Measurements from ENCODE around the gene GPC3. TPM values are rescaled to one million over a fixed set of nuclear protein-coding genes. Genes with fewer than 3 reads are reported as not detected.
"Not testable (repeated sequence)": the region's sequence is repeated elsewhere in the genome, so short reads cannot be mapped to it uniquely, and the experiment has no call there.

Gene GPC3
- total RNA-seq, 2 donors from 2014 or later: 16.9 to 22.7 TPM

GRCh38 chrX:133781174-133781573 lies 204.2 kb downstream of the GPC3 start:
- intact Hi-C loops (cut with DNase I): no loop called here
- Histone ChIP-seq H3K9me3 (no peaks in the 10 kb centered on the region), H3K4me3 (no peak overlapping the region), H3K4me1 (no peaks in the 10 kb centered on the region), H3K27ac (no peak overlapping the region), H3K27me3 (no peaks in the 10 kb centered on the region), H3K36me3 (replicated peaks in 1 of 2; ENCODE audit: insufficient read depth in 1 of 2, low read depth in 2 of 2) (no peaks in the 10 kb centered on the region)
- DNase-seq: no peak
- 89% methylated on average over 1 of the region's 1 CpG; no CpG with 5 or more reads in 1 of the 2 donors for WGBS, 2 donors
- TF ChIP-seq, protein P1, sequence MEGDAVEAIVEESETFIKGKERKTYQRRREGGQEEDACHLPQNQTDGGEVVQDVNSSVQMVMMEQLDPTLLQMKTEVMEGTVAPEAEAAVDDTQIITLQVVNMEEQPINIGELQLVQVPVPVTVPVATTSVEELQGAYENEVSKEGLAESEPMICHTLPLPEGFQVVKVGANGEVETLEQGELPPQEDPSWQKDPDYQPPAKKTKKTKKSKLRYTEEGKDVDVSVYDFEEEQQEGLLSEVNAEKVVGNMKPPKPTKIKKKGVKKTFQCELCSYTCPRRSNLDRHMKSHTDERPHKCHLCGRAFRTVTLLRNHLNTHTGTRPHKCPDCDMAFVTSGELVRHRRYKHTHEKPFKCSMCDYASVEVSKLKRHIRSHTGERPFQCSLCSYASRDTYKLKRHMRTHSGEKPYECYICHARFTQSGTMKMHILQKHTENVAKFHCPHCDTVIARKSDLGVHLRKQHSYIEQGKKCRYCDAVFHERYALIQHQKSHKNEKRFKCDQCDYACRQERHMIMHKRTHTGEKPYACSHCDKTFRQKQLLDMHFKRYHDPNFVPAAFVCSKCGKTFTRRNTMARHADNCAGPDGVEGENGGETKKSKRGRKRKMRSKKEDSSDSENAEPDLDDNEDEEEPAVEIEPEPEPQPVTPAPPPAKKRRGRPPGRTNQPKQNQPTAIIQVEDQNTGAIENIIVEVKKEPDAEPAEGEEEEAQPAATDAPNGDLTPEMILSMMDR (IDR thresholded peaks at IDR 0.05): no peak
- TF ChIP-seq POLR2A (IDR thresholded peaks at IDR 0.05): no peak
- no peak for ATAC-seq

DNA sequence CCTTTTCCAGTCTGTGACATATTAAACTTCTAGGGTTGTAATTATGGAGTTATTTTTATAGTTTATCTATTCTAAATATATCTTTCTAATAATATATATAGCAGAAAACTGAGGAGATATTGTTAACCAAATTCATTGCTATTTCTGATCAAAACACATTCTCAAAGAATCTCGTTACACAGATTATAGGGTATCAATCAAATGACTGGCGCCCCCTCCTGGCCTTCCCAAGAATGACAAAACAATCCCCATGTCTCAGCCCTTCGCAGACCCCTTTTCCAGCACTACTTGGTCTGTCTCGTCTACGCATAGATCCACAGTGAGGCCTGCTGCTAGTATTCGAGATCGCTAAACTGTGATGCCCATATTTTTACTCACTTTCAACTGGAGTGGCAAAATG lies 209.3 kb downstream of the GPC3 start:
- TF ChIP-seq, protein P1 (IDR thresholded peaks at IDR 0.05): peak; percentile 12 to 43 (median 31)
- no peak for TF ChIP-seq POLR2A (IDR thresholded peaks at IDR 0.05)
- Histone ChIP-seq H3K4me1 (no peaks in the 10 kb centered on the region), H3K9me3 (no peaks in the 10 kb centered on the region), H3K4me3 (no peak overlapping the region), H3K27ac (no peak overlapping the region), H3K27me3 (no peaks in the 10 kb centered on the region), H3K36me3 (replicated peaks in 1 of 2; ENCODE audit: insufficient read depth in 1 of 2, low read depth in 2 of 2) (no peaks in the 10 kb centered on the region)
- ATAC-seq (no peak), DNase-seq (peak; percentile 8 to 60 (median 18))
- 27 to 59% methylated on average over 7 of the region's 7 CpGs for WGBS, 2 donors
- intact Hi-C loops (cut with DNase I): no loop called here

DNA sequence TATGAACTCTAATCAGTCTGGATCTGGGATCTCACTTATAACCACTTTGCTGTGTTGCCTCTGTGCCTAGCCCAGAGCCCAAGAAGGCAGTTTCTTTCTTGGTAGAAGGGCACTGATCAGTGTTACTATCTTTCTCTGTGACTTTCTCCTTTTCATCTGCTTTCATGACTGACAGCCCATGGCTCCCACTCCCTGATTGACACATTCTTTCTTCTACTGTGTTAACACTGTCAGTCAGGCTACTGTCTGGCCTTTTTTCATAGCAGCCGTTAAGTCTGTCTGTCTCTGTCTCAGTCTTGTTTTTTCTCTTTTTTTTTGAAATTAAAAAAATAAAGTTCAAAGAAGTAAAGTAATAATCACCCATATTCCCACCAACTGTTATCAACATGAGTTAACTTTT lies 210.6 kb downstream of the GPC3 start:
- Histone ChIP-seq H3K36me3 (replicated peaks in 1 of 2; ENCODE audit: insufficient read depth in 1 of 2, low read depth in 2 of 2) (no peaks in the 10 kb centered on the region), H3K4me3 (no peak overlapping the region), H3K27me3 (no peaks in the 10 kb centered on the region), H3K27ac (no peak overlapping the region), H3K4me1 (no peaks in the 10 kb centered on the region), H3K9me3 (no peaks in the 10 kb centered on the region)
- intact Hi-C loops (cut with DNase I): no loop called here
- DNase-seq (no peak), ATAC-seq (no peak)
- TF ChIP-seq POLR2A (IDR thresholded peaks at IDR 0.05): no peak
- TF ChIP-seq, protein P1 (IDR thresholded peaks at IDR 0.05): no peak
- 75 to 82% methylated on average over 1 of the region's 1 CpG for WGBS, 2 donors

- intact Hi-C loops (cut with DNase I): no loop called here
- no peak for ATAC-seq
- no peaks in the 10 kb centered on the region for H3K4me1 ChIP-seq
- no peaks in the 10 kb centered on the region for H3K27me3 ChIP-seq
- no peak for DNase-seq
- TF ChIP-seq, protein P1 (IDR thresholded peaks at IDR 0.05): no peak
- TF ChIP-seq POLR2A (IDR thresholded peaks at IDR 0.05): no peak
- no peak overlapping the region for H3K27ac ChIP-seq
- no peak overlapping the region for H3K4me3 ChIP-seq
- WGBS, 2 donors: 77 to 79% methylated on average over 5 to 6 of the region's 6 CpGs
- H3K36me3 ChIP-seq (replicated peaks in 1 of 2; ENCODE audit: insufficient read depth in 1 of 2, low read depth in 2 of 2): no peaks in the 10 kb centered on the region
- H3K9me3 ChIP-seq: no peaks in the 10 kb centered on the region
These were observed 214.2 kb downstream of the GPC3 start for GRCh38 chrX:133771086-133771646.

GRCh38 chrX:133762976-133763548 lies 222.3 kb downstream of the GPC3 start:
- not testable (repeated sequence) for ATAC-seq, H3K9me3 ChIP-seq
- WGBS, 2 donors: 73 to 79% methylated on average over 5 to 7 of the region's 7 CpGs

More at GRCh38 chrX:133762976-133763548, 222.3 kb downstream of the GPC3 start:
- intact Hi-C loops (cut with DNase I); H3K36me3 ChIP-seq (replicated peaks in 1 of 2; ENCODE audit: insufficient read depth in 1 of 2, low read depth in 2 of 2); H3K4me1 ChIP-seq; DNase-seq; H3K27me3 ChIP-seq; H3K4me3 ChIP-seq; H3K27ac ChIP-seq: not testable (repeated sequence)
